Measurements from ENCODE around the gene COG2. TPM values are rescaled to one million over a fixed set of nuclear protein-coding genes. Genes with fewer than 3 reads are reported as not detected.

COG2 gene
- total and polyA plus RNA-seq, 2 of the 13 experiments (the other 11 are each of a cell fraction or from before 2014, with no cell fraction given), result 16.8 to 36.3 TPM

DNA sequence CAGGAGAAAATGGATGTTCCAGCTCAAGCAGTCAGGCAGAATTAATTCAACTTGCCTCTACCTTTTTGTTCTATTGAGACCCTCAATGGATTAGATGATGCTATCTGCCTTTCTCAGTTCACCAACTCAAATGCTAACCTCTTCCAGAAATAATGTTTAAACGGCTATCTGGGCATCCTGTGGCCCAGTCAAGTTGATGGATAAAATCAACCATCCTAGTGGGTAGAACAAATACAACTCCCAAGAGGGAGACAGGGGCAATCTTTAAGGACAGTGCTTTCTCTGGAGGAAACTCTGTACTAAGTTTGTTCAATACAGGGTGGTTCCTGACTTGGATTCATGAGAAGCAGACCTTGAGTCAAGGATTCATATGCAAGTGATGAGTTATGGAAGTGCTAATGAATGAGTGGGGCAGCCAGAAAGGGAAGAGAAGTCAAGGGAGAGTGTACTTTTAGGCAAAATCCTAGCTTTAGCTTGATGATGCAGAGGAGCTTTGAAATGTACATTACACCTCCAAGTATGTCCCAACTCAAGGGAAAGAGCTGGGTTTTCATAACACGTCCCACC lies 49.4 kb upstream of the COG2 start:
- Histone ChIP-seq H3K9me3 (ENCODE audit: low read length) (no peaks in the 10 kb centered on the region), H3K4me2 (ENCODE audit: low read depth, low read length) (no peak overlapping the region), H2AFZ (ENCODE audit: low read length) (no peak overlapping the region), H3K27me3 (ENCODE audit: control insufficient read depth in 1 of 2, insufficient read depth in 2 of 2, low read length in 2 of 2) (peaks cover 0 to 7% of the 10 kb centered on the region in 2 experiments; a peak in 1 of 5 replicates), H3K4me3 (replicated peaks in 1 of 3; ENCODE audit: insufficient read depth in 1 of 3, low read depth in 2 of 3, low read length in 3 of 3) (no peak overlapping the region), H3K27ac (ENCODE audit: extremely low read length, insufficient read depth, low read length) (no peak overlapping the region), H3K4me1 (ENCODE audit: insufficient read depth, low read length) (no peaks in the 10 kb centered on the region), H4K20me1 (ENCODE audit: insufficient read depth, low read length) (no peaks in the 10 kb centered on the region), H3K79me2 (ENCODE audit: insufficient read depth, low read length) (no peaks in the 10 kb centered on the region), H3K36me3 (replicated peaks in 1 of 2; ENCODE audit: control insufficient read depth in 1 of 2, insufficient read depth in 2 of 2, low read length in 2 of 2) (no peaks in the 10 kb centered on the region), H3K9ac (ENCODE audit: insufficient read depth, low read depth, low read length) (no peak overlapping the region)
- DNase-seq (ENCODE audit: low spot score) (no peak), ATAC-seq (no peak), FAIRE-seq (no peak)
- intact Hi-C loops (cut with micrococcal nuclease; ENCODE audit: unreplicated experiment) (no loop called here), in situ Hi-C loops (cut with HindIII; ENCODE audit: extremely low pct_ligation_motif_present, low pct_unique_long_range_greater_than_20kb) (no loop called here)
- WGBS (ENCODE audit: low lambda C conversion rate), result 0% methylated on average over 2 of the region's 2 CpGs
- ChIA-PET CTCF (ENCODE audit: low intra/inter-chr PET ratio, low total read pairs) (no interaction called here), POLR2A (no interaction called here)
- BruUV-seq (replicated peaks), result no TSS peak
- no peak for TF ChIP-seq ZFP36 (IDR thresholded peaks at IDR 0.05; ENCODE audit: borderline replicate concordance, low read depth, low read length, partially characterized antibody)
- TF ChIP-seq MBNL3 (CRISPR knock-in tag; conservative IDR thresholded peaks at IDR 0.05), result no peak
- TF ChIP-seq HHEX (CRISPR knock-in tag; IDR thresholded peaks at IDR 0.05), result no peak
- no peak for TF ChIP-seq STAG1 (CRISPR knock-in tag; IDR thresholded peaks at IDR 0.05)
- no peak for TF ChIP-seq CEBPB (IDR thresholded peaks at IDR 0.05; ENCODE audit: borderline replicate concordance, low read depth, low read length)
- no peak for TF ChIP-seq THAP7 (CRISPR knock-in tag; IDR thresholded peaks at IDR 0.05)
- TF ChIP-seq, protein P1, sequence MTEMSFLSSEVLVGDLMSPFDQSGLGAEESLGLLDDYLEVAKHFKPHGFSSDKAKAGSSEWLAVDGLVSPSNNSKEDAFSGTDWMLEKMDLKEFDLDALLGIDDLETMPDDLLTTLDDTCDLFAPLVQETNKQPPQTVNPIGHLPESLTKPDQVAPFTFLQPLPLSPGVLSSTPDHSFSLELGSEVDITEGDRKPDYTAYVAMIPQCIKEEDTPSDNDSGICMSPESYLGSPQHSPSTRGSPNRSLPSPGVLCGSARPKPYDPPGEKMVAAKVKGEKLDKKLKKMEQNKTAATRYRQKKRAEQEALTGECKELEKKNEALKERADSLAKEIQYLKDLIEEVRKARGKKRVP (CRISPR knock-in tag; IDR thresholded peaks at IDR 0.05), result no peak
- TF ChIP-seq TIGD3 (CRISPR knock-in tag; IDR thresholded peaks at IDR 0.05; ENCODE audit: borderline replicate concordance), result no peak
- TF ChIP-seq, protein P2, sequence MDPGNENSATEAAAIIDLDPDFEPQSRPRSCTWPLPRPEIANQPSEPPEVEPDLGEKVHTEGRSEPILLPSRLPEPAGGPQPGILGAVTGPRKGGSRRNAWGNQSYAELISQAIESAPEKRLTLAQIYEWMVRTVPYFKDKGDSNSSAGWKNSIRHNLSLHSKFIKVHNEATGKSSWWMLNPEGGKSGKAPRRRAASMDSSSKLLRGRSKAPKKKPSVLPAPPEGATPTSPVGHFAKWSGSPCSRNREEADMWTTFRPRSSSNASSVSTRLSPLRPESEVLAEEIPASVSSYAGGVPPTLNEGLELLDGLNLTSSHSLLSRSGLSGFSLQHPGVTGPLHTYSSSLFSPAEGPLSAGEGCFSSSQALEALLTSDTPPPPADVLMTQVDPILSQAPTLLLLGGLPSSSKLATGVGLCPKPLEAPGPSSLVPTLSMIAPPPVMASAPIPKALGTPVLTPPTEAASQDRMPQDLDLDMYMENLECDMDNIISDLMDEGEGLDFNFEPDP (CRISPR knock-in tag; conservative IDR thresholded peaks at IDR 0.05), result no peak
- TF ChIP-seq CENPX (CRISPR knock-in tag; IDR thresholded peaks at IDR 0.05), result no peak
- TF ChIP-seq ZNF12 (CRISPR knock-in tag; IDR thresholded peaks at IDR 0.05), result no peak
- TF ChIP-seq HNF4A (CRISPR knock-in tag; IDR thresholded peaks at IDR 0.05), result no peak
- TF ChIP-seq HNF1A (IDR thresholded peaks at IDR 0.05; ENCODE audit: low read depth), result no peak
- no peak for TF ChIP-seq HNF1A (CRISPR knock-in tag; IDR thresholded peaks at IDR 0.05; ENCODE audit: borderline replicate concordance)
- TF ChIP-seq NR2C2 (CRISPR knock-in tag; IDR thresholded peaks at IDR 0.05; ENCODE audit: borderline replicate concordance), result no peak
